Neuronal stem cell (in vitro differentiated cells): Measurements from ENCODE around the gene C19orf25. TPM values are rescaled to one million over a fixed set of nuclear protein-coding genes. Genes with fewer than 3 reads are reported as not detected.
A peak's percentile ranks its signal among the peaks of the same experiment; 100 is the strongest.

Source experiments
- DNase-seq: peaks from one replicate; pipeline ENCODE4 v3.0.0-alpha.2; 2013; ENCODE audit warnings: low spot score
- H2AFZ ChIP-seq: one replicate; pipeline ENCODE4 v1.6.1; 2013; ENCODE audit warnings: mild to moderate bottlenecking, low read length, inconsistent platforms
- H2AK5ac ChIP-seq: 2 replicates; pipeline ENCODE4 v1.6.1; 2013; ENCODE audit warnings: low read depth, mild to moderate bottlenecking, inconsistent platforms, low read length, moderate library complexity, mixed read lengths
- H2BK120ac ChIP-seq: 2 replicates; pipeline ENCODE4 v1.6.1; 2013; ENCODE audit warnings: low read depth, mild to moderate bottlenecking, inconsistent platforms, low read length, moderate library complexity, mixed read lengths
- H2BK12ac ChIP-seq: one replicate; pipeline ENCODE4 v1.6.1; 2013; ENCODE audit warnings: low read length, inconsistent platforms
- H2BK15ac ChIP-seq: 2 replicates; pipeline ENCODE4 v1.6.1; 2013; ENCODE audit warnings: mild to moderate bottlenecking, low read length, inconsistent platforms, mixed read lengths
- H2BK5ac ChIP-seq: one replicate; pipeline ENCODE4 v1.6.1; 2013; ENCODE audit warnings: inconsistent platforms, mild to moderate bottlenecking, low read length, moderate library complexity
- H3K14ac ChIP-seq: one replicate; pipeline ENCODE4 v1.6.1; 2013; ENCODE audit warnings: low read length, inconsistent platforms
- H3K18ac ChIP-seq: 2 replicates; pipeline ENCODE4 v1.6.1; 2013; ENCODE audit warnings: low read length, inconsistent platforms
- H3K23ac ChIP-seq: 2 replicates; pipeline ENCODE4 v1.6.1; 2013; ENCODE audit warnings: low read depth, mild to moderate bottlenecking, mixed read lengths, low read length, inconsistent platforms; ENCODE audit not compliant: poor library complexity
- H3K27ac ChIP-seq: replicated peaks from 3 replicates; pipeline ENCODE4 v1.5.1; 2013; ENCODE audit warnings: low read length, inconsistent platforms
- H3K27me3 ChIP-seq, 3 experiments: 2 replicates each; pipeline ENCODE4 v1.6.1; 2013; ENCODE audit warnings: low read length in 3 of 3, mild to moderate bottlenecking in 2 of 3, inconsistent platforms in 1 of 3, low read depth in 1 of 3, mixed read lengths in 1 of 3, moderate library complexity in 1 of 3; ENCODE audit not compliant: control insufficient read depth in 3 of 3, insufficient read depth in 3 of 3
- H3K36me3 ChIP-seq, 2 donors: replicated peaks in 1 of 2; 2 replicates each; pipeline ENCODE4 v1.6.1; 2013; ENCODE audit warnings: low read length in 2 of 2; ENCODE audit not compliant: control insufficient read depth in 2 of 2, insufficient read depth in 2 of 2
- H3K4ac ChIP-seq: 2 replicates; pipeline ENCODE4 v1.6.1; 2013; ENCODE audit warnings: inconsistent platforms, mild to moderate bottlenecking, low read length, moderate library complexity
- H3K4me1 ChIP-seq, 2 donors: 1 replicate in 1 of 2; 2 replicates in 1 of 2; pipeline ENCODE4 v1.6.1; 2013; ENCODE audit warnings: low read length in 2 of 2, low read depth in 1 of 2; ENCODE audit not compliant: control insufficient read depth in 2 of 2, insufficient read depth in 1 of 2
- H3K4me2 ChIP-seq: one replicate; pipeline ENCODE4 v1.6.1; 2013; ENCODE audit warnings: mild to moderate bottlenecking, low read length, inconsistent platforms; ENCODE audit not compliant: insufficient read depth, poor library complexity, severe bottlenecking
- H3K4me3 ChIP-seq, 2 donors: 2 replicates each; pipeline ENCODE4 v1.5.1; 2013; ENCODE audit warnings: low read length in 2 of 2, mild to moderate bottlenecking in 2 of 2, inconsistent platforms in 1 of 2, moderate library complexity in 1 of 2
- H3K79me1 ChIP-seq: one replicate; pipeline ENCODE4 v1.6.1; 2013; ENCODE audit warnings: low read depth, mild to moderate bottlenecking, inconsistent platforms, low read length, moderate library complexity
- H3K9ac ChIP-seq: one replicate; pipeline ENCODE4 v1.6.1; 2013; ENCODE audit warnings: mild to moderate bottlenecking, low read depth, low read length, inconsistent platforms; ENCODE audit not compliant: poor library complexity
- H3K9me3 ChIP-seq, 2 donors: replicated peaks in 1 of 2; 2 replicates each; pipeline versions ENCODE3 to v1.6.1; 2013; ENCODE audit warnings: low read length in 2 of 2, mild to moderate bottlenecking in 2 of 2, inconsistent platforms in 1 of 2, low read depth in 1 of 2, mixed read lengths in 1 of 2, moderate library complexity in 1 of 2; ENCODE audit not compliant: control insufficient read depth in 2 of 2, insufficient read depth in 1 of 2
- H4K8ac ChIP-seq: one replicate; pipeline ENCODE4 v1.6.1; 2013; ENCODE audit warnings: low read depth, mild to moderate bottlenecking, inconsistent platforms, low read length, moderate library complexity
- H4K91ac ChIP-seq: one replicate; pipeline ENCODE4 v1.6.1; 2013; ENCODE audit warnings: low read length, low read depth, mild to moderate bottlenecking, inconsistent platforms; ENCODE audit not compliant: poor library complexity
- WGBS, 2 donors: extraction: QIAGEN DNeasy Blood & Tissue Kit; methylation state at CpG; one replicate each; pipeline ENCODE4 v1.1.7; 2013; ENCODE audit warnings: missing lambda C conversion rate in 2 of 2, mixed read lengths in 1 of 2; ENCODE audit not compliant: insufficient read length in 2 of 2, insufficient replicate concordance in 1 of 2; ENCODE audit errors: extremely low coverage in 2 of 2; 5-methylcytosine and 5-hydroxymethylcytosine counted together
- polyA plus RNA-seq, 2 experiments: library from polyadenylated mRNA; stranded (reverse); fragments of 200-250 nt; gene quantifications; one replicate each; pipeline ENCODE4 v1.2.3, GENCODE V29; 2013

The C19orf25 gene
- 22.9 TPM for polyA plus RNA-seq (2013, experiment 1 of 2)
- 21.4 TPM for polyA plus RNA-seq (2013, experiment 2 of 2)

GRCh38 chr19:1478934-1479707 lies at the start of gene C19orf25:
Gene C19orf25, minus strand, starts transcription at chr19:1479215. Its CDS starts 312 bp downstream, at chr19:1478903.
- H3K4me3 ChIP-seq = peak within 1 kb of the TSS; percentile 60 to 85
- H2BK5ac ChIP-seq = peak within 1 kb of the TSS; percentile 66
- H2BK120ac ChIP-seq = no peak within 1 kb of the TSS
- H3K9ac ChIP-seq = peak within 1 kb of the TSS; percentile 90
- H3K18ac ChIP-seq = peak within 1 kb of the TSS; percentile 96
- peaks cover 2 to 24% of the 10 kb centered on the region in 2 donors for H3K36me3 ChIP-seq
- H3K79me1 ChIP-seq = peaks cover 20% of the 10 kb centered on the region
- no peak within 1 kb of the TSS for H2BK12ac ChIP-seq
- H3K4ac ChIP-seq = peak within 1 kb of the TSS; percentile 37
- H4K8ac ChIP-seq = peak within 1 kb of the TSS; percentile 43
- H3K4me2 ChIP-seq = peak within 1 kb of the TSS; percentile 83
- no CpG with 5 or more reads among the region's 71 CpGs for WGBS, 2 donors
- peak within 1 kb of the TSS; percentile 79 for H2BK15ac ChIP-seq
- H2AFZ ChIP-seq = peak within 1 kb of the TSS; percentile 91
- peak within 1 kb of the TSS; percentile 75 for H2AK5ac ChIP-seq
- H3K27me3 ChIP-seq = no peaks in the 10 kb centered on the region
- H4K91ac ChIP-seq = no peak within 1 kb of the TSS
- peak within 1 kb of the TSS; percentile 89 for H3K27ac ChIP-seq
- DNase-seq = peak; percentile 90
- no peaks in the 10 kb centered on the region for H3K9me3 ChIP-seq
- H3K23ac ChIP-seq = peak within 1 kb of the TSS; percentile 92
- H3K4me1 ChIP-seq = peaks cover 0 to 9% of the 10 kb centered on the region in 2 donors
- peak within 1 kb of the TSS; percentile 90 for H3K14ac ChIP-seq

GRCh38 chr19:1527650-1528309 lies 48.8 kb upstream of the C19orf25 start:
- H3K9me3 ChIP-seq = peaks cover 0 to 5% of the 10 kb centered on the region in 2 donors
- peaks cover 8 to 36% (median 29%) of the 10 kb centered on the region in 3 experiments for H3K27me3 ChIP-seq
- peaks cover 4 to 6% of the 10 kb centered on the region in 2 donors for H3K4me1 ChIP-seq
- no peak overlapping the region for H3K27ac ChIP-seq
- H2BK5ac ChIP-seq = no peak overlapping the region
- H2BK120ac ChIP-seq = no peak overlapping the region
- peak overlapping the region; percentile 44 for H3K9ac ChIP-seq
- peak overlapping the region; percentile 17 for H3K18ac ChIP-seq
- H3K23ac ChIP-seq = peak overlapping the region; percentile 65
- DNase-seq = no peak
- H3K36me3 ChIP-seq = no peaks in the 10 kb centered on the region
- WGBS, 2 donors = no CpG with 5 or more reads among the region's 27 CpGs
- no peak overlapping the region for H2BK15ac ChIP-seq
- peak overlapping the region; percentile 75 for H2AK5ac ChIP-seq
- H2AFZ ChIP-seq = no peak overlapping the region
- H3K79me1 ChIP-seq = peaks cover 2% of the 10 kb centered on the region
- no peak overlapping the region for H4K91ac ChIP-seq
- H3K4me2 ChIP-seq = no peak overlapping the region
- H4K8ac ChIP-seq = no peak overlapping the region
- no peak overlapping the region for H3K4ac ChIP-seq
- no peak overlapping the region for H3K4me3 ChIP-seq
- H2BK12ac ChIP-seq = no peak overlapping the region
- peak overlapping the region; percentile 47 for H3K14ac ChIP-seq

GRCh38 chr19:1526979-1527649 lies 48.1 kb upstream of the C19orf25 start:
- no peak overlapping the region for H3K4ac ChIP-seq
- peak overlapping the region; percentile 85 for H3K23ac ChIP-seq
- peak overlapping the region; percentile 47 for H3K14ac ChIP-seq
- H2BK5ac ChIP-seq = no peak overlapping the region
- H3K4me2 ChIP-seq = no peak overlapping the region
- H3K9me3 ChIP-seq = peaks cover 0 to 5% of the 10 kb centered on the region in 2 donors
- peaks cover 2% of the 10 kb centered on the region for H3K79me1 ChIP-seq
- H2BK120ac ChIP-seq = no peak overlapping the region
- H3K9ac ChIP-seq = peak overlapping the region; percentile 77
- no peak overlapping the region for H4K8ac ChIP-seq
- H2AFZ ChIP-seq = no peak overlapping the region
- no peaks in the 10 kb centered on the region for H3K36me3 ChIP-seq
- DNase-seq = no peak
- H3K4me1 ChIP-seq = peaks cover 4 to 6% of the 10 kb centered on the region in 2 donors
- peaks cover 8 to 41% (median 29%) of the 10 kb centered on the region in 3 experiments for H3K27me3 ChIP-seq
- no peak overlapping the region for H2BK15ac ChIP-seq
- no peak overlapping the region for H3K18ac ChIP-seq
- no peak overlapping the region for H3K27ac ChIP-seq
- no peak overlapping the region for H2AK5ac ChIP-seq
- H2BK12ac ChIP-seq = peak overlapping the region; percentile 98
- no peak overlapping the region for H3K4me3 ChIP-seq
- H4K91ac ChIP-seq = no peak overlapping the region
- no CpG with 5 or more reads among the region's 18 CpGs for WGBS, 2 donors
